ENCODE data around the gene EIF2B5.

Gene EIF2B5

DNA sequence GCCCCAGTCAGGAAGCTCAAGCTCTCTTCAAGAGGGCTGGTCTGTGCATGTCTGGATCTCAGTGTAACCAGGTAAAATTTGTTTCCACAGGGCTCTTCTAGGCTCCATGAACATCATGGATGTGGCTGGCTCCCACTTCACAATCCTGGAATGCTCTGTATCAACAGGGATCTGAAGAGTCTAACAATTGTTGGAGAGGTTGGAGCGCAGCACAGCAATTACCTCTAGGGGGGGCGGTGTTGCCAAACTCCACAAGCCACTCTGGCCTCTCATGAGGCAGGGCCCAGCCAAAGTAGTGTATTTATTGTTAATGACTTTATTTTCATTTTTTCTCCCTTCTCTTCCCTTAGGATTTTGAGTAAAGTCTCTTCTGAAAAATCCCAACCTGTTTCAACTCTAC lies 6.1 kb upstream of the EIF2B5 start:
- H3K36me3 ChIP-seq (ENCODE audit: control insufficient read depth, insufficient read depth, low read length) = no peaks in the 10 kb centered on the region
- H3K27ac ChIP-seq (ENCODE audit: low read depth, low read length) = no peak overlapping the region
- no peaks in the 10 kb centered on the region for H3K4me1 ChIP-seq (ENCODE audit: control insufficient read depth, insufficient read depth, low read length)
- no peak overlapping the region for H3K9ac ChIP-seq (ENCODE audit: low read depth, low read length)
- no peaks in the 10 kb centered on the region for H3K9me3 ChIP-seq (ENCODE audit: control insufficient read depth, insufficient read depth, low read length)
- H3K4me3 ChIP-seq (ENCODE audit: low read depth, low read length) = no peak overlapping the region
- no peaks in the 10 kb centered on the region for H3K27me3 ChIP-seq (ENCODE audit: control insufficient read depth, insufficient read depth, low read length)

DNA sequence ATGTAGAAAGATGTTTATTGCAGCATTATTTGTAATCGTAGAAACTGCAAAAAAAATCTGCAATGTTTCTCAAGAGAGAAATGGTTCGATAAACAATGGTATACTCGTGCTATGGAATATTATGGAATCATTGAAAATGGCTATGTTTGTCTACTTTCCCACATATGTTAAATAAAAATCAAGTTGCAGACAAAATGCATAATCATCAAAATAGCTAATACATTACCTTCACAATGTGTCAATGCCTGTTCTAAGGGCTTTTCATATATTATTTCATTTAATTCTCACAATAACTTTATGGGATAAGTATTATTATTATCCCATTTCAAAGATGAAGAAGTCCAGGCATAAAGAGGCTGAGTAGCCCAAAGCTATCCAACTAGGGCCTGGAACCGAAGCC lies 2.2 kb upstream of the EIF2B5 start:
- no peak overlapping the region for H3K27ac ChIP-seq (ENCODE audit: low read depth, low read length)
- no peak overlapping the region for H3K9ac ChIP-seq (ENCODE audit: low read depth, low read length)
- H3K27me3 ChIP-seq (ENCODE audit: control insufficient read depth, insufficient read depth, low read length) = no peaks in the 10 kb centered on the region
- H3K4me3 ChIP-seq (ENCODE audit: low read depth, low read length) = no peak overlapping the region
- H3K4me1 ChIP-seq (ENCODE audit: control insufficient read depth, insufficient read depth, low read length) = peaks cover 9% of the 10 kb centered on the region
- no peaks in the 10 kb centered on the region for H3K9me3 ChIP-seq (ENCODE audit: control insufficient read depth, insufficient read depth, low read length)
- H3K36me3 ChIP-seq (ENCODE audit: control insufficient read depth, insufficient read depth, low read length) = peaks cover 9% of the 10 kb centered on the region; the same call in 1 of the 2 replicates

DNA sequence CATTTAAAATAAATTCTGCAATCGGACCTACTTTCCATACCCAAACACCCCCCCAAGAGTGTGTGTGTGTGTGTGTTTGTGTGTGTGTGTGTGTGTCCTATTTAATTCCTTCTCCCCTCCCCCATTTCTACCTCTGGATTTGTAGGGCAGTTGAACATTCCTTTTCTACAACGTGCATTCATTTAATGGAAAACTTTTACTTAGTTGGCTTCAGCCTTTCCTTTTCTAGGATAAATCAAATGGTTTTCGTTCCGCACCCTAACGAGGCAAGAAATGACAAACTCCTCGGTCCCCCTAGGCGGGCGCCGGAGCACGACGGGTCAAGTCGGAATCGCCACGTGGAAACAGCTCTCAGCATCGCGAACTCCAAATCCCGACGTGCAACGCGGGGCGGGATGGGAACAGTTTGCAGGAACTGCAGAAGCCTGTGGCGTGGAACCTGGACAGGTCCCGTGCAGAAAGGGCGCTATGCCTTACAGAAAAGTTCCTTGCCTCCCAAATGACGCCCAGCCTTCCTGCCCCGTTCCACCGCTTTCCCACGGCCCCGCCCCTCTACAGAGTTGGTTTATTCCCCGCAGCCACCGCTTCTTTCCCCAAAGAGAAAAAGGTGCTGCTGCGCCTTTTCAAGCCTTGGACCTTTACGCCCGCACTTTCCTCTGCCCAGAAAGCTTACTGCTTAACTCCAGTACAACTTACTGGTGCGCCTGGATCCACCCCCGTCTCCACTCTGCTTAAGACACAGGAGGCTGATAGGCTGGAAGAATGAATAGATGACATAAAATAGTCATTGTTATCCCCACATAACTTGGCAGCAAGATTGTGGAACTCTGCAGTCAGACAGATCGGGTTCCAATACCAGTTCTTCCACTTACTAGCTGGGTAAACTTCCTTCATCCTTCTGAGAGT lies 1.1 kb upstream of the EIF2B5 start:
- Histone ChIP-seq H3K9me3 (ENCODE audit: control insufficient read depth, insufficient read depth, low read length) (no peaks in the 10 kb centered on the region), H3K27ac (ENCODE audit: low read depth, low read length) (no peak overlapping the region), H3K4me3 (ENCODE audit: low read depth, low read length) (peak overlapping the region; percentile 100), H3K36me3 (ENCODE audit: control insufficient read depth, insufficient read depth, low read length) (peaks cover 15% of the 10 kb centered on the region; the same call in 1 of the 2 replicates), H3K9ac (ENCODE audit: low read depth, low read length) (peak overlapping the region; percentile 7; the same call in 1 of the 2 replicates), H3K27me3 (ENCODE audit: control insufficient read depth, insufficient read depth, low read length) (no peaks in the 10 kb centered on the region), H3K4me1 (ENCODE audit: control insufficient read depth, insufficient read depth, low read length) (peaks cover 9% of the 10 kb centered on the region)

DNA sequence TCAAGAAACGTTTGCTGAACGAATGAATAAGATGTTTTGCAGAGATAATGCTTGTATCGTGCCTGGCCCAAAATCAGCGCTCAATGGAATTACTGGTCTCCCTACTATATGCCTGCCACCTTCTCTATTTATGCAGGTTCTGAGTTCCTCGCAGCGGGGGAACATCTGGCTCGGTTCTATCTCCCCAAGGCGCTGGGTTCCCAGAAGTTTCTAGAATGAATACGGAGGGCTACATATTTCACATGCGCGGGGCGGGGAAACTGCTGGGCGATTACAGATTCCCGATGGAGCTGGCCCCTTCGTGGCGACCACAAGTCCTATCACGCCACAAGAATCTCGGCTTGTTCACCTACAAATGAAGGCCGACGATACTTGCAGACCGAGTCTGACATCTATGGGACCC lies 411 bp upstream of the EIF2B5 start:
- peak overlapping the region; percentile 100 for H3K4me3 ChIP-seq (ENCODE audit: low read depth, low read length)
- H3K9ac ChIP-seq (ENCODE audit: low read depth, low read length) = peak overlapping the region; percentile 87
- H3K4me1 ChIP-seq (ENCODE audit: control insufficient read depth, insufficient read depth, low read length) = peaks cover 9% of the 10 kb centered on the region
- peak overlapping the region; percentile 79 for H3K27ac ChIP-seq (ENCODE audit: low read depth, low read length)
- H3K9me3 ChIP-seq (ENCODE audit: control insufficient read depth, insufficient read depth, low read length) = no peaks in the 10 kb centered on the region
- H3K36me3 ChIP-seq (ENCODE audit: control insufficient read depth, insufficient read depth, low read length) = peaks cover 15% of the 10 kb centered on the region; the same call in 1 of the 2 replicates
- no peaks in the 10 kb centered on the region for H3K27me3 ChIP-seq (ENCODE audit: control insufficient read depth, insufficient read depth, low read length)

DNA sequence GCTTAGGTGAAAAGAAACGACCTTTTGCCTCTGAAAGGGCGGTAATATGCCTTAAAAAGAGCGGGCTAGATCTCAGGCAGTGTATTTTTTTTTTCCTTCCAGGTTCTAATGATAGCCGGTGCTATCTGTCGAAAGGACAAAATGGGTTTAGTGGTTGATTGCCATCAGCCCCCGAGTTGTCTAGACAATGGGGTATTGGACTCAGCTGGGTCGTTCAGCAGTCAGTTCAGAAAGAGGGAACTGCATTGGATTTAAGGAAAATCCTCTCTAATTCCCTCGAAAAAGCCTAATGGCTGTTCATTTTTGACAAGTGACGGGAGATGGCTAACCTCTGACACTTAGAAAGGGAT lies 728 bp downstream of the EIF2B5 start:
- peaks cover 25% of the 10 kb centered on the region for H3K36me3 ChIP-seq (ENCODE audit: control insufficient read depth, insufficient read depth, low read length)
- peak overlapping the region; percentile 100 for H3K4me3 ChIP-seq (ENCODE audit: low read depth, low read length)
- H3K4me1 ChIP-seq (ENCODE audit: control insufficient read depth, insufficient read depth, low read length) = peaks cover 9% of the 10 kb centered on the region
- no peaks in the 10 kb centered on the region for H3K9me3 ChIP-seq (ENCODE audit: control insufficient read depth, insufficient read depth, low read length)
- H3K27me3 ChIP-seq (ENCODE audit: control insufficient read depth, insufficient read depth, low read length) = no peaks in the 10 kb centered on the region
- peak overlapping the region; percentile 87 for H3K9ac ChIP-seq (ENCODE audit: low read depth, low read length)
- H3K27ac ChIP-seq (ENCODE audit: low read depth, low read length) = peak overlapping the region; percentile 79

DNA sequence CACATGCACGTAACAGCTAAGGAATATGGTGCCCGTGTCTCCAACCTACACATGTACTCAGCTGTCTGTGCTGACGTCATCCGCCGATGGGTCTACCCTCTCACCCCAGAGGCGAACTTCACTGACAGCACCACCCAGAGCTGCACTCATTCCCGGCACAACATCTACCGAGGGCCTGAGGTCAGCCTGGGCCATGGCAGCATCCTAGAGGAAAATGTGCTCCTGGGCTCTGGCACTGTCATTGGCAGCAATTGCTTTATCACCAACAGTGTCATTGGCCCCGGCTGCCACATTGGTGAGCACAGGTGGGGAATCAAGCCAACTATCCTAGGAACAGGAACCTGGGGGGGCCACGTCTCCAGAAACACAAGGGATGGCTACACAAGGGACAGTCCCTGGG lies 5.3 kb downstream of the EIF2B5 start:
- Histone ChIP-seq H3K9ac (ENCODE audit: low read depth, low read length) (no peak overlapping the region), H3K9me3 (ENCODE audit: control insufficient read depth, insufficient read depth, low read length) (no peaks in the 10 kb centered on the region), H3K27me3 (ENCODE audit: control insufficient read depth, insufficient read depth, low read length) (no peaks in the 10 kb centered on the region), H3K4me3 (ENCODE audit: low read depth, low read length) (no peak overlapping the region), H3K36me3 (ENCODE audit: control insufficient read depth, insufficient read depth, low read length) (peaks cover 68% of the 10 kb centered on the region), H3K4me1 (ENCODE audit: control insufficient read depth, insufficient read depth, low read length) (peaks cover 9% of the 10 kb centered on the region), H3K27ac (ENCODE audit: low read depth, low read length) (no peak overlapping the region)

DNA sequence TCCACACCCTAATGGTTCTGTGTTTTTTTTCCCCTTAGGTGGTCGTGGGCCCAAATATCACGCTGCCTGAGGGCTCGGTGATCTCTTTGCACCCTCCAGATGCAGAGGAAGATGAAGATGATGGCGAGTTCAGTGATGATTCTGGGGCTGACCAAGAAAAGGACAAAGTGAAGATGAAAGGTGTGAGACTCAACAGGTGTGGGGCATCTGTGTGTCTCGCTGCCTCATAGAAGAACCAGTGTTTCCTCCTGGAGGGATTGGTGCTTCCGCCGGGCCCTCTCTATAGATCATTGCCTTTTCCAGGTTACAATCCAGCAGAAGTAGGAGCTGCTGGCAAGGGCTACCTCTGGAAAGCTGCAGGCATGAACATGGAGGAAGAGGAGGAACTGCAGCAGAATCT lies 7.0 kb downstream of the EIF2B5 start:
- H3K27me3 ChIP-seq (ENCODE audit: control insufficient read depth, insufficient read depth, low read length) = no peaks in the 10 kb centered on the region
- no peaks in the 10 kb centered on the region for H3K9me3 ChIP-seq (ENCODE audit: control insufficient read depth, insufficient read depth, low read length)
- no peaks in the 10 kb centered on the region for H3K4me1 ChIP-seq (ENCODE audit: control insufficient read depth, insufficient read depth, low read length)
- H3K36me3 ChIP-seq (ENCODE audit: control insufficient read depth, insufficient read depth, low read length) = peaks cover 72% of the 10 kb centered on the region
- H3K9ac ChIP-seq (ENCODE audit: low read depth, low read length) = no peak overlapping the region
- no peak overlapping the region for H3K4me3 ChIP-seq (ENCODE audit: low read depth, low read length)
- no peak overlapping the region for H3K27ac ChIP-seq (ENCODE audit: low read depth, low read length)

DNA sequence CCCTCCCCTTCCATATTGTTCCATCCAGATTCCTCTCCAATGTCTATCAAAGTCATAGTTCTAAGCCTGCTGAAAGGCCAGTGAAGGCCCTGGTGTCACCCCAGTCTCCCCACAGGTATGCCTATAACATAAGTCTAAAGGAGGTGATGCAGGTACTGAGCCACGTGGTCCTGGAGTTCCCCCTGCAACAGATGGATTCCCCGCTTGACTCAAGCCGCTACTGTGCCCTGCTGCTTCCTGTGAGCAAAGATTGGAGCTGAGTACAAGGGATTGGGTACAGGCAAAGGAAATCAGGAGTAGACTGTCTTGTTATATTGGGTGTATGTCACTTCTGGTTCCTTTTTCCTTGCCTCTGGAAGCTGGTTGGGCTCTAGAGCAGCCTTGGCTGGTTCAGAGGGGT lies 8.2 kb downstream of the EIF2B5 start:
- Histone ChIP-seq H3K27me3 (ENCODE audit: control insufficient read depth, insufficient read depth, low read length) (no peaks in the 10 kb centered on the region), H3K4me3 (ENCODE audit: low read depth, low read length) (no peak overlapping the region), H3K27ac (ENCODE audit: low read depth, low read length) (no peak overlapping the region), H3K4me1 (ENCODE audit: control insufficient read depth, insufficient read depth, low read length) (no peaks in the 10 kb centered on the region), H3K9ac (ENCODE audit: low read depth, low read length) (no peak overlapping the region), H3K9me3 (ENCODE audit: control insufficient read depth, insufficient read depth, low read length) (no peaks in the 10 kb centered on the region), H3K36me3 (ENCODE audit: control insufficient read depth, insufficient read depth, low read length) (peaks cover 64% of the 10 kb centered on the region)

DNA sequence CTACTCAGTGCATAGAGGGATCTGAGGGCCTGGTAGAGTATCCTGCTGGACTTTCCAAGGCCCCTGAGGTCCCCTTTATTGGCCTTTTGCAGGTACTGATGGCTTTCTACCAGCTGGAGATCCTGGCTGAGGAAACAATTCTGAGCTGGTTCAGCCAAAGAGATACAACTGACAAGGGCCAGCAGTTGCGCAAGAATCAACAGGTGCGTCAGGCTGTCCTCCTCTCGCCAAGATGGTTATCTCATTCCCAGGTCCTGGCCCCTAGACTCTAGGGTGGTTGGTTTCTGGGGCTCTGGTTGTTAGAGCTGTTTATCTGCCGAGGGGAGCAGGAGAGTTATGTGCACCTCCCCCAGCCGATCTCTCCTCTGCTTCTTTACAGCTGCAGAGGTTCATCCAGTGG lies 9.3 kb downstream of the EIF2B5 start:
- Histone ChIP-seq H3K9me3 (ENCODE audit: control insufficient read depth, insufficient read depth, low read length) (no peaks in the 10 kb centered on the region), H3K4me1 (ENCODE audit: control insufficient read depth, insufficient read depth, low read length) (no peaks in the 10 kb centered on the region), H3K27me3 (ENCODE audit: control insufficient read depth, insufficient read depth, low read length) (no peaks in the 10 kb centered on the region), H3K9ac (ENCODE audit: low read depth, low read length) (no peak overlapping the region), H3K4me3 (ENCODE audit: low read depth, low read length) (no peak overlapping the region), H3K27ac (ENCODE audit: low read depth, low read length) (no peak overlapping the region), H3K36me3 (ENCODE audit: control insufficient read depth, insufficient read depth, low read length) (peaks cover 60% of the 10 kb centered on the region)

DNA sequence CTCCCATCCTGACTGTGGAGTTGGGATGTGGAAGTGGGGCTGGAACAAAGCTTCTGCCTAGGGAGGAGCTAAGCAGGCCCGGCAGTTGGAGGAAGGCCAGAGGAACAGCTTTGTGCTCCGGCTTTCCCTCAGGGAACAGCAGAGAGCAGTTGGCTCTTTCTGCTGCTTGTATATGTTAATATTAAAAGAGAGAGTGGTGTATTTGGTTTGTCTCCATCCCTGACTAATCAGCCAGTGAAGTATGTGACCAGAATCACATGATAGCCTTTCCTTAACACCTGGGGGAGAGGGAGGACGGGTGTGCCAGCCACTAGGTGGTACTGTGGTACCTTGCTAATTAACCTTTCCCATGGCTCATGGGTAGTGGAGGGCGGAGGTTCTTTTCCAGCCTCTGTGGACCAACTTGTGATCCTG lies 10.0 kb downstream of the EIF2B5 start:
- peaks cover 57% of the 10 kb centered on the region for H3K36me3 ChIP-seq (ENCODE audit: control insufficient read depth, insufficient read depth, low read length)

DNA sequence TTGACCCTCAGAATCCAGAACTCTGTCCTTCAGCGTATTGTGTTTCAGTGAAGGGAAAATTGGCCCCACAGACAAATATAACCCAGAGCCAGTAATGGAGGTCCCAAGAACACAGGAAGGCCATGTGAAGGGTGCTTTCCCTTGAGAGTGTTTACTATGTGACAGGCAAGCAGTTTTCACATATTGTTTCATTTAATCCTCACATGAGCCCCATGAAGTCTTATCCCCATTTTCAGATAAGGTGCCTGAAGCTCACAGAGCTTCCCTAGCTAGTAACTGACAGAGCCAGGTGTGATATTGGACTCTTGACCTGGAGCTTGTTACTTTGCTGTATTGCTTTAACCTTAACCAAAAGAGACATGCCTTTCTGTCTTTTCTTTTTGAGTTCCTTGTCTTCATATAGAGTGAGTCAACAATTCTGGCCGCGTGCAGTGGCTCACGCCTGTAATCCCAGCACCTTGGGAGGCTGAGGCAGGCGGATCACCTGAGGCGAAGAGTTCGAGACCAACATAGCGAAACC lies 10.7 kb downstream of the EIF2B5 start:
- Histone ChIP-seq H3K27me3 (ENCODE audit: control insufficient read depth, insufficient read depth, low read length) (no peaks in the 10 kb centered on the region), H3K9me3 (ENCODE audit: control insufficient read depth, insufficient read depth, low read length) (no peaks in the 10 kb centered on the region), H3K27ac (ENCODE audit: low read depth, low read length) (no peak overlapping the region), H3K4me1 (ENCODE audit: control insufficient read depth, insufficient read depth, low read length) (no peaks in the 10 kb centered on the region), H3K4me3 (ENCODE audit: low read depth, low read length) (no peak overlapping the region), H3K36me3 (ENCODE audit: control insufficient read depth, insufficient read depth, low read length) (peaks cover 50% of the 10 kb centered on the region), H3K9ac (ENCODE audit: low read depth, low read length) (no peak overlapping the region)

More for the DNA sequence above, 10.0 kb downstream of the EIF2B5 start:
- H3K9ac ChIP-seq (ENCODE audit: low read depth, low read length) = no peak overlapping the region
- H3K4me3 ChIP-seq (ENCODE audit: low read depth, low read length) = no peak overlapping the region
- H3K9me3 ChIP-seq (ENCODE audit: control insufficient read depth, insufficient read depth, low read length) = no peaks in the 10 kb centered on the region
- H3K27ac ChIP-seq (ENCODE audit: low read depth, low read length) = peak overlapping the region; percentile 8
- no peaks in the 10 kb centered on the region for H3K27me3 ChIP-seq (ENCODE audit: control insufficient read depth, insufficient read depth, low read length)
- no peaks in the 10 kb centered on the region for H3K4me1 ChIP-seq (ENCODE audit: control insufficient read depth, insufficient read depth, low read length)
